Osteocyte (in vitro differentiated cells): ENCODE data around the gene NGB. TPM values are rescaled to one million over a fixed set of nuclear protein-coding genes. Genes with fewer than 3 reads are reported as not detected.

Experiments used
- DNase-seq: peaks from one replicate; pipeline ENCODE4 v3.0.0; 2021; ENCODE audit warnings: mixed read lengths; ENCODE audit not compliant: unreplicated experiment; ENCODE audit errors: extremely low spot score
- H3K27ac Mint-ChIP-seq: one replicate; pipeline ENCODE4 v1.8.0; 2021; ENCODE audit warnings: mild to moderate bottlenecking, mixed read lengths; ENCODE audit not compliant: unreplicated experiment
- H3K27me3 Mint-ChIP-seq: one replicate; pipeline ENCODE4 v1.8.0; 2021; ENCODE audit warnings: mixed read lengths; ENCODE audit not compliant: unreplicated experiment
- H3K36me3 Mint-ChIP-seq: one replicate; pipeline ENCODE4 v1.8.0; 2021; ENCODE audit warnings: mixed read lengths; ENCODE audit not compliant: unreplicated experiment
- H3K4me1 Mint-ChIP-seq: one replicate; pipeline ENCODE4 v1.8.0; 2021; ENCODE audit warnings: mixed read lengths; ENCODE audit not compliant: unreplicated experiment
- H3K4me3 Mint-ChIP-seq: one replicate; pipeline ENCODE4 v1.8.0; 2021; ENCODE audit warnings: mild to moderate bottlenecking, moderate library complexity, mixed read lengths; ENCODE audit not compliant: unreplicated experiment
- H3K9me3 Mint-ChIP-seq: one replicate; pipeline ENCODE4 v1.8.0; 2021; ENCODE audit warnings: mixed read lengths; ENCODE audit not compliant: unreplicated experiment
- total RNA-seq: library from RNA; stranded (reverse); gene quantifications from 2 replicates; pipeline ENCODE4 v1.2.1, GENCODE V29; 2021
- TF ChIP-seq, protein P1 (sequence below): fragments of 200-600 bp; sonication (generic); IDR thresholded peaks from 2 replicates; pipeline ENCODE4 v1.5.0; 2021; ENCODE audit warnings: antibody characterized with exemption, mild to moderate bottlenecking, moderate library complexity

The NGB gene
- total RNA-seq, 1 donor from 2014 or later, result not detected

DNA sequence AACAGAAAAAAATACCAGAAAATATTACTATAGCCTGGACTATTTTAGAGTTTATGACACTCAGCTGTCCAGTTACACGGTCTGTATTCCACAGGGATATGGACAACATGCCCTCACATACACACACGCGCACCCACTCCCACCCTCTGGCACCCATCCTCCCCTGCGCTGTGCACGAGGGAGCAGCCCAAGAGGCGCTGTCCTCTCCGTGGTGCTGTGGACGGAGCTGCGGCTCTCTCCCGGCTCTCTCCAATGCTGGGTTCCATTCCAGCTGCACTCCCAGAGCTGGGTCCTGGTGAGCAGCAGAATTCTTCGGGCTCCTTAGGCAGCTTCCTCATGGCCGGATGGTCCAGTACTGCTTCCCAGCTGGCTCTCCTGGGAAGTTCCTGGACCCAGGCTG, 6.0 kb upstream of the NGB start:
- TF ChIP-seq, protein P1, sequence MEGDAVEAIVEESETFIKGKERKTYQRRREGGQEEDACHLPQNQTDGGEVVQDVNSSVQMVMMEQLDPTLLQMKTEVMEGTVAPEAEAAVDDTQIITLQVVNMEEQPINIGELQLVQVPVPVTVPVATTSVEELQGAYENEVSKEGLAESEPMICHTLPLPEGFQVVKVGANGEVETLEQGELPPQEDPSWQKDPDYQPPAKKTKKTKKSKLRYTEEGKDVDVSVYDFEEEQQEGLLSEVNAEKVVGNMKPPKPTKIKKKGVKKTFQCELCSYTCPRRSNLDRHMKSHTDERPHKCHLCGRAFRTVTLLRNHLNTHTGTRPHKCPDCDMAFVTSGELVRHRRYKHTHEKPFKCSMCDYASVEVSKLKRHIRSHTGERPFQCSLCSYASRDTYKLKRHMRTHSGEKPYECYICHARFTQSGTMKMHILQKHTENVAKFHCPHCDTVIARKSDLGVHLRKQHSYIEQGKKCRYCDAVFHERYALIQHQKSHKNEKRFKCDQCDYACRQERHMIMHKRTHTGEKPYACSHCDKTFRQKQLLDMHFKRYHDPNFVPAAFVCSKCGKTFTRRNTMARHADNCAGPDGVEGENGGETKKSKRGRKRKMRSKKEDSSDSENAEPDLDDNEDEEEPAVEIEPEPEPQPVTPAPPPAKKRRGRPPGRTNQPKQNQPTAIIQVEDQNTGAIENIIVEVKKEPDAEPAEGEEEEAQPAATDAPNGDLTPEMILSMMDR, result no peak
- no peak for DNase-seq
- Mint-ChIP-seq H3K27ac (no peak overlapping the region), H3K4me3 (no peak overlapping the region), H3K27me3 (peaks cover 7% of the 10 kb centered on the region), H3K36me3 (peaks cover 20% of the 10 kb centered on the region), H3K4me1 (no peaks in the 10 kb centered on the region), H3K9me3 (no peaks in the 10 kb centered on the region)

DNA sequence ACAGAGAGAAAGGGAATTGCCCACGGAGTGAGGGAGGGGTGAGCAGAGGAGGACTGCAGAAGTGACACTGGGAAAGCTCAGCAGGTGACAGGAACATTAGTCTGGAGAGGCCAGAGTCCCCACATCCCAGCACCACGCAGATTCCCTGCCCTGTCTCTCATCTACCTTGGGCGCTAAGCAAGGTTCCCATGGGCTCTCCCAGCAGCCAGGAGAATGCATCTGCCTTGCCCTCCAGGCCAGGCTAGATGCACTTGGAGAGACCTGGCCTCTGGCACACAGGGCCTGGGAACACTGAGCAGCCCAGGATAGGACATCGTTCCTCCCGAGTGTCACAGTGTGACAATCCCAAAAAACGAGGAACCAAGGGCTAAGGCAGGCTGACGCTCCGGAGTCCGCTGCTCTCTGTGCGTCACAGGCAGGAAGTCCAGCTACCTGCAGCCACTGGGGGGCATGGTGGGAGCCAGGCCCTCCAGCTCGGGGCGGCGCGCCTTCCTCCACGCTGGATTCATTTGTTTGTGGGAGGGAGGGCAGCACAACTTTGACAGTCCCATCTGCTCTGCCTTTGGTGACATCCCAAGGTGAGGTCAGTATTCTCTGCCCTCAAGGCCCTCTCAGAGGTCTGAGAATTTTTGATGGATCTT, 5.4 kb upstream of the NGB start:
- Mint-ChIP-seq H3K9me3 (no peaks in the 10 kb centered on the region), H3K27me3 (peaks cover 13% of the 10 kb centered on the region), H3K36me3 (peaks cover 20% of the 10 kb centered on the region), H3K27ac (no peak overlapping the region), H3K4me1 (no peaks in the 10 kb centered on the region), H3K4me3 (no peak overlapping the region)
- no peak for DNase-seq
- TF ChIP-seq, protein P1, result no peak

DNA sequence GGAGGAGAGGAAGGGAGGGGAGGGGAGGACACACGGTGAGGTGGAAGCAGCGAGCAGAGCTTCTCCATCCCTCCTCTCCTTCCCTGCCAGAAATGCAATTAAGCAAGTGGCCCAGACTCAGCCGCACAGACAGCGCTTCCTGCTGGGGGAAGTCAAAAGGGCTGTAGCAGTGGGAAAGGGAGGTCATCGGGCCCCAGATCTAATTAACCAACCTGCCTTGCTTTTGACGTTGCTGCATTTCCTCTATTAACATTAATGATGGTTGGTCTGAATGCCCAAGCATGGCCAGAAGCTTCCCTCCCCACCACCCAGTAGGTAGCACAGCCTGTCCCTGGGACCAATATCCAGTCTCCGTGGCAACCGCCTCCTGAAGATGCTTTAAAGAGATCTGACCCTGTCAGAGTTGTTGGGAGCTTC, 4.6 kb upstream of the NGB start:
- TF ChIP-seq, protein P1, result no peak

DNA sequence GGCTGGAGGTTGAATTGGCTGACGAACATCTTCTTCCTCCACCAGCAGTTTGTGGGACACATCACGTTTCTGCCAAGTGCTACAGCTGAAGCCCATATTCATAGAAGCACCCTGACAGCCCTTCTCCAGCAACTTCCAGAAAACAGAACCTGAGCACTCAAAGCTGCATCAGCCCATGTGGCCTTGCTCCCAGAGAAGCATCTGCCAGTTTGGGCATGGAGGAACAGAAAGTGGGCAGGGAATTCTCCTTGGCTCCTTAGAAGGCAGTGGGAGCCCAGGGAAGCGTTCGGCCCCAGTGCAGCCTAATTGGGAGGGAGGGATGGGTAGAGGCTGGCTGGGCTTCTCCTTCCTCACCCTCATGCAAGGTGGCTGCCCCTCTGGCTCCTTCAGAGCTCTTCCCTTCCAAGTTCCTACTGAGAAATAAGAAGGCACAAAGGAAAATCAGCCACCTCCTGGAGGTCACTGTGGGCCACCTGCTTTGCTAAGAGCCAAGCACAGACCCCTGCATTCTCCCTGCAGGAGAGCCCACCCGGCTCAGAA, 4.1 kb upstream of the NGB start:
- no peaks in the 10 kb centered on the region for H3K9me3 Mint-ChIP-seq
- peaks cover 18% of the 10 kb centered on the region for H3K36me3 Mint-ChIP-seq
- no peak overlapping the region for H3K27ac Mint-ChIP-seq
- no peak overlapping the region for H3K4me3 Mint-ChIP-seq
- DNase-seq, result no peak
- TF ChIP-seq, protein P1, result no peak
- no peaks in the 10 kb centered on the region for H3K4me1 Mint-ChIP-seq
- peaks cover 19% of the 10 kb centered on the region for H3K27me3 Mint-ChIP-seq

More for the DNA sequence above, 4.6 kb upstream of the NGB start:
- H3K4me1 Mint-ChIP-seq, result no peaks in the 10 kb centered on the region
- H3K4me3 Mint-ChIP-seq, result no peak overlapping the region
- H3K9me3 Mint-ChIP-seq, result no peaks in the 10 kb centered on the region
- peaks cover 16% of the 10 kb centered on the region for H3K27me3 Mint-ChIP-seq
- H3K27ac Mint-ChIP-seq, result no peak overlapping the region
- DNase-seq, result no peak
- peaks cover 20% of the 10 kb centered on the region for H3K36me3 Mint-ChIP-seq

DNA sequence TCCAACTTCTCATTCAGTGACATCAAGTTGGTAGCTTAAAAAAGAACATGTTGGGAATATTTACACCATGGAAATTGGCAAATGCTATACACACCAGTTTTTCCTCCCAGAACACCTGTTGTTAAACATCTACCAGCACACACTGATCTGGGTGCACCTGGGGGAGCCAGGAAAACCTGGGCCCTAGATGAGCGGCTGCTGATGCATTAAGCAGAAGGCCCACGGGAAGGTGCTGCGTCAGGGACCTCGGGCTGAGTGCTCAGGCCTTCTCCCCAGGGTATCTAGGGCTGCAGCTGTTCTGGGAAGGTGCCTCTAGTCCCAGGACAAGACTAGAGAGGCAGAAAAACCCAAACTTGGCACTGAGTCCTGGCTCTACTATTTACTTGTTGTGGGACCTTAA, 2.8 kb upstream of the NGB start:
- Mint-ChIP-seq H3K4me3 (no peak overlapping the region), H3K36me3 (peaks cover 12% of the 10 kb centered on the region), H3K27me3 (peaks cover 30% of the 10 kb centered on the region), H3K27ac (no peak overlapping the region), H3K4me1 (no peaks in the 10 kb centered on the region), H3K9me3 (no peaks in the 10 kb centered on the region)
- DNase-seq, result no peak
- TF ChIP-seq, protein P1, result no peak
